Body of pancreas (tissue), 4 donors: ENCODE data around the gene TTPAL. TPM values are rescaled to one million over a fixed set of nuclear protein-coding genes. Genes with fewer than 3 reads are reported as not detected.

Experiments
- ATAC-seq: fragments of 150-250 bp; one replicate; pipeline ENCODE4 v1.9.1; 2016
- DNase-seq, 4 donors: peaks; one replicate each; pipeline ENCODE4 v3.0.0-alpha.2; 2019
- H3K27ac ChIP-seq, 4 donors: fragments of 200-600 bp; sonication (generic); 1 replicate in 3 of 4; 2 replicates in 1 of 4; pipeline versions ENCODE4 v1.5.1 to v1.6.1; 2016 to 2019; ENCODE audit warnings: mild to moderate bottlenecking in 1 of 4, mixed read lengths in 1 of 4, moderate library complexity in 1 of 4
- H3K27me3 ChIP-seq, 2 donors: fragments of 200-600 bp; sonication (generic); one replicate each; pipeline ENCODE4 v1.6.0; 2016; ENCODE audit warnings: mild to moderate bottlenecking in 1 of 2
- H3K36me3 ChIP-seq, 2 donors: fragments of 200-600 bp; sonication (generic); replicated peaks in 1 of 2; 2 replicates each; pipeline ENCODE4 v1.5.1; 2016; ENCODE audit warnings: low read depth in 2 of 2; ENCODE audit not compliant: insufficient read depth in 1 of 2
- H3K4me1 ChIP-seq: fragments of 200-600 bp; sonication (generic); one replicate; pipeline ENCODE4 v1.6.0; 2016
- H3K4me3 ChIP-seq, 2 donors: fragments of 200-600 bp; sonication (generic); 1 replicate in 1 of 2; 2 replicates in 1 of 2; pipeline ENCODE4 v1.5.1; 2016 to 2019
- H3K9me3 ChIP-seq, 3 donors: fragments of 200-600 bp; sonication (generic); 1 replicate in 2 of 3; 2 replicates in 1 of 3; pipeline ENCODE4 v1.5.1; 2016
- CTCF ChIP-seq, 7 experiments: fragments of 450-650 bp in 4 of 7; fragments of 200-600 bp in 3 of 7; sonication (generic) in 3 of 7; IDR thresholded peaks; one replicate each; pipeline ENCODE4 v1.5.1; 2016 to 2019; ENCODE audit warnings: antibody characterized with exemption in 7 of 7
- POLR2A ChIP-seq, 3 donors: fragments of 450-650 bp; IDR thresholded peaks; one replicate each; pipeline ENCODE4 v1.6.1; 2016; ENCODE audit warnings: antibody characterized with exemption in 3 of 3, mild to moderate bottlenecking in 2 of 3
- WGBS, 2 donors: methylation state at CpG; one replicate each; pipeline ENCODE4 v1.1.5; 2017; 5-methylcytosine and 5-hydroxymethylcytosine counted together
- intact Hi-C: fragments of 100-400 bp; cut with DNase I; formaldehyde crosslinking; loops from one replicate; pipeline ENCODE4 v1.15.1; 2023
- total RNA-seq, 2 donors: library from RNA; depleted of rRNA; stranded (reverse); fragments of >200 nt; gene quantifications; one replicate each; pipeline ENCODE4 v1.1.0, GENCODE V29; 2016

Gene TTPAL
- total RNA-seq, 2 donors from 2014 or later, result 8.3 to 9.9 TPM

- no peak for DNase-seq
- Histone ChIP-seq H3K4me3 (no peak overlapping the region), H3K27me3 (no peaks in the 10 kb centered on the region), H3K27ac (peak overlapping the region in 1 of 4 donors; percentile 26), H3K4me1 (no peaks in the 10 kb centered on the region), H3K9me3 (no peaks in the 10 kb centered on the region), H3K36me3 (peaks cover 0 to 27% of the 10 kb centered on the region in 2 donors)
- TF ChIP-seq CTCF (IDR thresholded peaks at IDR 0.05) (no peak), POLR2A (IDR thresholded peaks at IDR 0.05) (no peak)
- intact Hi-C loops, result no loop called here
- 70 to 72% methylated on average over 5 of the region's 5 CpGs for WGBS, 2 donors
- ATAC-seq, result no peak
Measured at GRCh38 chr20:44491635-44492395, 16.1 kb downstream of the TTPAL start.

- whole genome bisulfite sequencing, 2 donors, result 84 to 88% methylated on average over 1 of the region's 1 CpG
- ATAC-seq, result no peak
- TF ChIP-seq CTCF (IDR thresholded peaks at IDR 0.05) (no peak), POLR2A (IDR thresholded peaks at IDR 0.05) (no peak)
- Histone ChIP-seq H3K36me3 (peaks cover 0 to 21% of the 10 kb centered on the region in 2 donors), H3K4me3 (no peak overlapping the region), H3K4me1 (no peaks in the 10 kb centered on the region), H3K27me3 (no peaks in the 10 kb centered on the region), H3K9me3 (no peaks in the 10 kb centered on the region), H3K27ac (no peak overlapping the region)
- no peak for DNase-seq
- intact Hi-C loops, result no loop called here
Measured at GRCh38 chr20:44494266-44494665, 18.6 kb downstream of the TTPAL start.

GRCh38 chr20:44494681-44495080 is 19.0 kb downstream of the TTPAL start:
- Histone ChIP-seq H3K36me3 (peaks cover 0 to 23% of the 10 kb centered on the region in 2 donors), H3K9me3 (no peaks in the 10 kb centered on the region), H3K4me1 (no peaks in the 10 kb centered on the region), H3K4me3 (no peak overlapping the region), H3K27ac (no peak overlapping the region), H3K27me3 (no peaks in the 10 kb centered on the region)
- 71 to 76% methylated on average over 3 of the region's 3 CpGs for WGBS, 2 donors
- intact Hi-C loops, result no loop called here
- ATAC-seq, result no peak
- no peak for DNase-seq
- no peak for TF ChIP-seq POLR2A (IDR thresholded peaks at IDR 0.05)
- no peak for TF ChIP-seq CTCF (IDR thresholded peaks at IDR 0.05)

- no peak for TF ChIP-seq CTCF (IDR thresholded peaks at IDR 0.05)
- TF ChIP-seq POLR2A (IDR thresholded peaks at IDR 0.05), result no peak
- H3K36me3 ChIP-seq, result peaks cover 2 to 20% of the 10 kb centered on the region in 2 donors
- H3K9me3 ChIP-seq, result no peaks in the 10 kb centered on the region
- DNase-seq (no peak), ATAC-seq (no peak)
- H3K4me1 ChIP-seq, result no peaks in the 10 kb centered on the region
- no peak overlapping the region for H3K4me3 ChIP-seq
- no peak overlapping the region for H3K27ac ChIP-seq
- intact Hi-C loops, result no loop called here
- WGBS, 2 donors, result 90 to 93% methylated on average over 1 of the region's 1 CpG
- no peaks in the 10 kb centered on the region for H3K27me3 ChIP-seq
Measured at GRCh38 chr20:44495257-44495656, 19.6 kb downstream of the TTPAL start.
